Liver (tissue), 3 donors: ENCODE measurements around the gene PCDHA2.

Experiments
- EGR1 ChIP-seq, 2 donors: IDR thresholded peaks; 2 replicates each; pipeline ENCODE4 v1.6.1; 2016 to 2018; ENCODE audit warnings: antibody characterized with exemption in 2 of 2, low read depth in 2 of 2
- HNF4A ChIP-seq, 2 donors: conservative IDR thresholded peaks; 2 replicates each; pipeline ENCODE4 v1.6.1; 2016; ENCODE audit warnings: antibody characterized with exemption in 2 of 2, mild to moderate bottlenecking in 2 of 2
- JUND ChIP-seq, 2 donors: IDR thresholded peaks; 2 replicates each; pipeline ENCODE4 v1.6.1; 2016; ENCODE audit warnings: antibody characterized with exemption in 2 of 2
- SP1 ChIP-seq: IDR thresholded peaks from 2 replicates; pipeline ENCODE4 v1.6.1; 2018; ENCODE audit warnings: antibody characterized with exemption, mild to moderate bottlenecking
- TAF1 ChIP-seq: conservative IDR thresholded peaks from 2 replicates; pipeline ENCODE4 v1.6.1; 2016; ENCODE audit warnings: antibody characterized with exemption, mild to moderate bottlenecking
- YY1 ChIP-seq: IDR thresholded peaks from 2 replicates; pipeline ENCODE4 v1.6.1; 2016; ENCODE audit warnings: antibody characterized with exemption, mild to moderate bottlenecking
- TF ChIP-seq, protein P1 (sequence below): fragments of 150-350 bp; IDR thresholded peaks from 2 replicates; pipeline ENCODE4 v1.5.1; 2017; ENCODE audit warnings: improper control_type of control experiment, low read depth, low read length; ENCODE audit not compliant: missing input control
- TF ChIP-seq, protein P2 (sequence below): IDR thresholded peaks from 2 replicates; pipeline ENCODE4 v1.6.1; 2016; ENCODE audit warnings: antibody characterized with exemption, mild to moderate bottlenecking
- TF ChIP-seq, protein P3 (sequence below): IDR thresholded peaks from 2 replicates; pipeline ENCODE4 v1.6.1; 2016; ENCODE audit warnings: antibody characterized with exemption
- TF ChIP-seq, protein P4 (sequence below): IDR thresholded peaks from 2 replicates; pipeline ENCODE4 v1.6.1; 2016; ENCODE audit warnings: antibody characterized with exemption
- donor health status: healthy.
- donor health status: healthy.

DNA sequence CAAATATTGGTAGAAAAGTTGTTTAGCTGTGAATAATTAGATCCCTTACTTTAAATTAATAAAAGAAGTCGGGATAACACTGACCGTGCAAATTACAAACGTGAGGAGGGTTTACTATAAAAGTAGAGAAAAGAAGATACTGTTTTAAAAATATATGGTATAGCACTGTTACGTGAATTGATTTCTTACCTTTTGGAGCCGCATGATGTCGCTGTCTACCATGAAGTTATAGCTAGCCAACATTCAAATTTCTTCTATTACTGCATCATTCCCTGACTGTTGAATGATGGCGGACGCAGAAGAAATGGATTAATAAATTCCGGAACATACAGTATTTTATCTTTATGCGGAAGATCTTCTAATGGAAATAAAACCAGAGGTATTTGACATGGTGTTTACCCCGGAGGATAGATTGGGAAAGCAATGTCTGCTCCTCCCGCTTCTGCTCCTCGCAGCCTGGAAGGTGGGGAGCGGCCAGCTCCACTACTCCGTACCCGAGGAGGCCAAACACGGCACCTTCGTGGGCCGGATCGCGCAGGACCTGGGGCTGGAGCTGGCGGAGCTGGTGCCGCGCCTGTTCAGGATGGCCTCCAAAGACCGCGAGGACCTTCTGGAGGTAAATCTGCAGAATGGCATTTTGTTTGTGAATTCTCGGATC lies 33.2 kb downstream of the PCDHA2 start, which contains the start of gene PCDHA6:
- TF ChIP-seq, protein P1, sequence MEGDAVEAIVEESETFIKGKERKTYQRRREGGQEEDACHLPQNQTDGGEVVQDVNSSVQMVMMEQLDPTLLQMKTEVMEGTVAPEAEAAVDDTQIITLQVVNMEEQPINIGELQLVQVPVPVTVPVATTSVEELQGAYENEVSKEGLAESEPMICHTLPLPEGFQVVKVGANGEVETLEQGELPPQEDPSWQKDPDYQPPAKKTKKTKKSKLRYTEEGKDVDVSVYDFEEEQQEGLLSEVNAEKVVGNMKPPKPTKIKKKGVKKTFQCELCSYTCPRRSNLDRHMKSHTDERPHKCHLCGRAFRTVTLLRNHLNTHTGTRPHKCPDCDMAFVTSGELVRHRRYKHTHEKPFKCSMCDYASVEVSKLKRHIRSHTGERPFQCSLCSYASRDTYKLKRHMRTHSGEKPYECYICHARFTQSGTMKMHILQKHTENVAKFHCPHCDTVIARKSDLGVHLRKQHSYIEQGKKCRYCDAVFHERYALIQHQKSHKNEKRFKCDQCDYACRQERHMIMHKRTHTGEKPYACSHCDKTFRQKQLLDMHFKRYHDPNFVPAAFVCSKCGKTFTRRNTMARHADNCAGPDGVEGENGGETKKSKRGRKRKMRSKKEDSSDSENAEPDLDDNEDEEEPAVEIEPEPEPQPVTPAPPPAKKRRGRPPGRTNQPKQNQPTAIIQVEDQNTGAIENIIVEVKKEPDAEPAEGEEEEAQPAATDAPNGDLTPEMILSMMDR, result no peak
- TF ChIP-seq YY1, result no peak
- TF ChIP-seq JUND (IDR thresholded peaks at IDR 0.05), result no peak
- TF ChIP-seq, protein P2, sequence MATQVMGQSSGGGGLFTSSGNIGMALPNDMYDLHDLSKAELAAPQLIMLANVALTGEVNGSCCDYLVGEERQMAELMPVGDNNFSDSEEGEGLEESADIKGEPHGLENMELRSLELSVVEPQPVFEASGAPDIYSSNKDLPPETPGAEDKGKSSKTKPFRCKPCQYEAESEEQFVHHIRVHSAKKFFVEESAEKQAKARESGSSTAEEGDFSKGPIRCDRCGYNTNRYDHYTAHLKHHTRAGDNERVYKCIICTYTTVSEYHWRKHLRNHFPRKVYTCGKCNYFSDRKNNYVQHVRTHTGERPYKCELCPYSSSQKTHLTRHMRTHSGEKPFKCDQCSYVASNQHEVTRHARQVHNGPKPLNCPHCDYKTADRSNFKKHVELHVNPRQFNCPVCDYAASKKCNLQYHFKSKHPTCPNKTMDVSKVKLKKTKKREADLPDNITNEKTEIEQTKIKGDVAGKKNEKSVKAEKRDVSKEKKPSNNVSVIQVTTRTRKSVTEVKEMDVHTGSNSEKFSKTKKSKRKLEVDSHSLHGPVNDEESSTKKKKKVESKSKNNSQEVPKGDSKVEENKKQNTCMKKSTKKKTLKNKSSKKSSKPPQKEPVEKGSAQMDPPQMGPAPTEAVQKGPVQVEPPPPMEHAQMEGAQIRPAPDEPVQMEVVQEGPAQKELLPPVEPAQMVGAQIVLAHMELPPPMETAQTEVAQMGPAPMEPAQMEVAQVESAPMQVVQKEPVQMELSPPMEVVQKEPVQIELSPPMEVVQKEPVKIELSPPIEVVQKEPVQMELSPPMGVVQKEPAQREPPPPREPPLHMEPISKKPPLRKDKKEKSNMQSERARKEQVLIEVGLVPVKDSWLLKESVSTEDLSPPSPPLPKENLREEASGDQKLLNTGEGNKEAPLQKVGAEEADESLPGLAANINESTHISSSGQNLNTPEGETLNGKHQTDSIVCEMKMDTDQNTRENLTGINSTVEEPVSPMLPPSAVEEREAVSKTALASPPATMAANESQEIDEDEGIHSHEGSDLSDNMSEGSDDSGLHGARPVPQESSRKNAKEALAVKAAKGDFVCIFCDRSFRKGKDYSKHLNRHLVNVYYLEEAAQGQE, result no peak
- TF ChIP-seq, protein P3, sequence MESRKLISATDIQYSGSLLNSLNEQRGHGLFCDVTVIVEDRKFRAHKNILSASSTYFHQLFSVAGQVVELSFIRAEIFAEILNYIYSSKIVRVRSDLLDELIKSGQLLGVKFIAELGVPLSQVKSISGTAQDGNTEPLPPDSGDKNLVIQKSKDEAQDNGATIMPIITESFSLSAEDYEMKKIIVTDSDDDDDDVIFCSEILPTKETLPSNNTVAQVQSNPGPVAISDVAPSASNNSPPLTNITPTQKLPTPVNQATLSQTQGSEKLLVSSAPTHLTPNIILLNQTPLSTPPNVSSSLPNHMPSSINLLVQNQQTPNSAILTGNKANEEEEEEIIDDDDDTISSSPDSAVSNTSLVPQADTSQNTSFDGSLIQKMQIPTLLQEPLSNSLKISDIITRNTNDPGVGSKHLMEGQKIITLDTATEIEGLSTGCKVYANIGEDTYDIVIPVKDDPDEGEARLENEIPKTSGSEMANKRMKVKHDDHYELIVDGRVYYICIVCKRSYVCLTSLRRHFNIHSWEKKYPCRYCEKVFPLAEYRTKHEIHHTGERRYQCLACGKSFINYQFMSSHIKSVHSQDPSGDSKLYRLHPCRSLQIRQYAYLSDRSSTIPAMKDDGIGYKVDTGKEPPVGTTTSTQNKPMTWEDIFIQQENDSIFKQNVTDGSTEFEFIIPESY, result no peak
- TF ChIP-seq, protein P4, sequence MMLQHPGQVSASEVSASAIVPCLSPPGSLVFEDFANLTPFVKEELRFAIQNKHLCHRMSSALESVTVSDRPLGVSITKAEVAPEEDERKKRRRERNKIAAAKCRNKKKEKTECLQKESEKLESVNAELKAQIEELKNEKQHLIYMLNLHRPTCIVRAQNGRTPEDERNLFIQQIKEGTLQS, result no peak
- TF ChIP-seq EGR1 (IDR thresholded peaks at IDR 0.05; ENCODE audit: low read depth in 2 of 2), result no peak
- no peak for TF ChIP-seq SP1
- TF ChIP-seq TAF1, result no peak
- TF ChIP-seq HNF4A (conservative IDR thresholded peaks at IDR 0.05), result no peak
